RWPE2 (cell line): ENCODE results near the gene GARIN5A.
A peak's percentile ranks its signal among the peaks of the same experiment; 100 is the strongest.

Experiments used
- ATAC-seq: fragments of 200-7000 bp; cut with Tn5 transposase; 3 replicates; pipeline ENCODE4 v1.9.1; 2021; ENCODE audit warnings: low read depth
- DNase-seq: peaks from one replicate; pipeline ENCODE4 v3.0.0-alpha.2; 2020; ENCODE audit warnings: low spot score
- H3K27ac ChIP-seq: fragments of 450-650 bp; 2 replicates; pipeline ENCODE4 v1.5.1; 2017; ENCODE audit warnings: mild to moderate bottlenecking; ENCODE audit not compliant: poor library complexity, severe bottlenecking
- H3K27me3 ChIP-seq: fragments of 250-450 bp; sonication (Bioruptor Pico); 2 replicates; pipeline ENCODE4 v1.5.1; 2021; ENCODE audit warnings: mild to moderate bottlenecking, moderate library complexity; ENCODE audit not compliant: insufficient read depth, poor library complexity, severe bottlenecking
- H3K36me3 ChIP-seq: fragments of 250-450 bp; sonication (Bioruptor Pico); 2 replicates; pipeline ENCODE4 v1.5.1; 2020; ENCODE audit warnings: low read depth, mild to moderate bottlenecking, moderate library complexity
- H3K4me1 ChIP-seq: fragments of 250-450 bp; sonication (Bioruptor Pico); 2 replicates; pipeline ENCODE4 v1.5.1; 2021; ENCODE audit warnings: mild to moderate bottlenecking, moderate library complexity; ENCODE audit not compliant: insufficient read depth, poor library complexity, severe bottlenecking
- H3K4me3 ChIP-seq: fragments of 250-450 bp; sonication (Bioruptor Pico); 2 replicates; pipeline ENCODE4 v1.5.1; 2021; ENCODE audit warnings: mild to moderate bottlenecking, moderate library complexity; ENCODE audit not compliant: severe bottlenecking
- H3K9me3 ChIP-seq: fragments of 250-450 bp; sonication (Bioruptor Pico); 2 replicates; pipeline ENCODE4 v1.5.1; 2021; ENCODE audit warnings: mild to moderate bottlenecking, moderate library complexity; ENCODE audit not compliant: severe bottlenecking
- TF ChIP-seq, protein P1 (sequence below): fragments of 450-650 bp; IDR thresholded peaks from one replicate; pipeline ENCODE4 v1.5.1; 2017; ENCODE audit warnings: mild to moderate bottlenecking, moderate library complexity; ENCODE audit not compliant: poor library complexity, severe bottlenecking

GARIN5A gene

DNA sequence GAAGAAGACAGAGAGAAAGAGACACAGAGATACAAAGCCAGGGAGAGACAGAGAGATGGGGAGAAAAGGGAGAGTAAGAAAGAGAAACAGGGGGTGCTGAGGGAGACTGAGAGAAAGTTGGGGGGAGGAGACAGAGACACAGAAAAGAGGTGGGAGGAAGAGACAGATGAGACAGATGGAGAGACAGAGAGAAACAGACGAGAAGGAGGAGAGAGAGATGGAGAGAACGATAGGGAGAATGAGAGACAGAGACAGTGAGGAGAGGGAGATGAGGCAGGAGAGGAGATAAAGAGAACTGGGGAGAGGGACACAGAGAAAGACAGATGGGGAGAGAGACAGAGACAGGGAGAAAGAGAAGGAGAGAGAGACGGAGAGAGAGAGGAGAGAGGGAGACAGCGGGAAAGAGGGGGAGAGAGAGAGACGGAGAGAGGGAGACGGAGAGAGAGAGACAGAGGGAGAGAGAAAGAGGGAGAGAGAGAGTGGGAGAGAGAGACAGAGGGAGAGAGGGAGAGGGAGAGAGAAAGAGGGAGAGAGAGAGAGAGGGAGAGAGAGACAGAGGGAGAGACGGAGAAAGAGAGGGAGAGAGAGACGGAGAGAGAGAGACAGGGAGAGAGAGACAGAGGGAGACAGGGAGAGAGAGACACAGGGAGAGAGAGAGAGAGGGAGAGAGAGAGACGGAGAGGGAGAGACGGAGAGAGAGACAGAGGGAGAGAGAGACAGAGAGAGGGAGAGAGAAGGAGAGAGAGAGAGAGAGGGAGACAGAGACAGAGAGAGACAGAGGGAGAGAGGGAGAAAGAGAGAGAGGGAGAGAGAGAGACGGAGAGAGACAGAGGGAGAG, 21.8 kb upstream of the GARIN5A start:
- Histone ChIP-seq H3K4me3 (no peak overlapping the region), H3K27ac (no peak overlapping the region), H3K4me1 (no peaks in the 10 kb centered on the region), H3K9me3 (no peaks in the 10 kb centered on the region), H3K36me3 (no peaks in the 10 kb centered on the region), H3K27me3 (no peaks in the 10 kb centered on the region)
- no peak for ATAC-seq
- DNase-seq = no peak
- TF ChIP-seq, protein P1, sequence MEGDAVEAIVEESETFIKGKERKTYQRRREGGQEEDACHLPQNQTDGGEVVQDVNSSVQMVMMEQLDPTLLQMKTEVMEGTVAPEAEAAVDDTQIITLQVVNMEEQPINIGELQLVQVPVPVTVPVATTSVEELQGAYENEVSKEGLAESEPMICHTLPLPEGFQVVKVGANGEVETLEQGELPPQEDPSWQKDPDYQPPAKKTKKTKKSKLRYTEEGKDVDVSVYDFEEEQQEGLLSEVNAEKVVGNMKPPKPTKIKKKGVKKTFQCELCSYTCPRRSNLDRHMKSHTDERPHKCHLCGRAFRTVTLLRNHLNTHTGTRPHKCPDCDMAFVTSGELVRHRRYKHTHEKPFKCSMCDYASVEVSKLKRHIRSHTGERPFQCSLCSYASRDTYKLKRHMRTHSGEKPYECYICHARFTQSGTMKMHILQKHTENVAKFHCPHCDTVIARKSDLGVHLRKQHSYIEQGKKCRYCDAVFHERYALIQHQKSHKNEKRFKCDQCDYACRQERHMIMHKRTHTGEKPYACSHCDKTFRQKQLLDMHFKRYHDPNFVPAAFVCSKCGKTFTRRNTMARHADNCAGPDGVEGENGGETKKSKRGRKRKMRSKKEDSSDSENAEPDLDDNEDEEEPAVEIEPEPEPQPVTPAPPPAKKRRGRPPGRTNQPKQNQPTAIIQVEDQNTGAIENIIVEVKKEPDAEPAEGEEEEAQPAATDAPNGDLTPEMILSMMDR = no peak

DNA sequence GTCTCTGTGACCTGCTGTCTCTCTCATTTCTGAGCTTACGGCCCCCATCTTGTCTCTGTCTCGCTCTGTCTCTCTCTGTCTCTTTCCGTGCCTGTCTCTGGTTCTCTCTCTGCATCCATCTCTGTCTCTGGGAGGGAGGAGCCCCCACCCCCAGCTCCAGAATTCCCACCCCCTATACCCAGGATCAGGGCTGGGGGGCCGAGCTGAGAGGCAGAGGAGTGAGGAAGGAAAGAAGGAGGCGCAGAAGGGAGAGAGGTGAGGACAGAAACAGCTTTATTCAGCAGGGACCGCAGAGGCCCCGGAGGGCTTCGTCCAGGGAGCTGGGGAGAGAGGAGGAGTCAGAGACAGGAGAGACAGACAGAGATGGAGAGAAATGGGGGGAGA, 20.4 kb upstream of the GARIN5A start:
- TF ChIP-seq, protein P1 = no peak
- no peaks in the 10 kb centered on the region for H3K4me1 ChIP-seq
- no peak overlapping the region for H3K4me3 ChIP-seq
- H3K27ac ChIP-seq = no peak overlapping the region
- DNase-seq (no peak), ATAC-seq (no peak)
- H3K36me3 ChIP-seq = no peaks in the 10 kb centered on the region
- H3K9me3 ChIP-seq = no peaks in the 10 kb centered on the region
- peaks cover 2% of the 10 kb centered on the region for H3K27me3 ChIP-seq

DNA sequence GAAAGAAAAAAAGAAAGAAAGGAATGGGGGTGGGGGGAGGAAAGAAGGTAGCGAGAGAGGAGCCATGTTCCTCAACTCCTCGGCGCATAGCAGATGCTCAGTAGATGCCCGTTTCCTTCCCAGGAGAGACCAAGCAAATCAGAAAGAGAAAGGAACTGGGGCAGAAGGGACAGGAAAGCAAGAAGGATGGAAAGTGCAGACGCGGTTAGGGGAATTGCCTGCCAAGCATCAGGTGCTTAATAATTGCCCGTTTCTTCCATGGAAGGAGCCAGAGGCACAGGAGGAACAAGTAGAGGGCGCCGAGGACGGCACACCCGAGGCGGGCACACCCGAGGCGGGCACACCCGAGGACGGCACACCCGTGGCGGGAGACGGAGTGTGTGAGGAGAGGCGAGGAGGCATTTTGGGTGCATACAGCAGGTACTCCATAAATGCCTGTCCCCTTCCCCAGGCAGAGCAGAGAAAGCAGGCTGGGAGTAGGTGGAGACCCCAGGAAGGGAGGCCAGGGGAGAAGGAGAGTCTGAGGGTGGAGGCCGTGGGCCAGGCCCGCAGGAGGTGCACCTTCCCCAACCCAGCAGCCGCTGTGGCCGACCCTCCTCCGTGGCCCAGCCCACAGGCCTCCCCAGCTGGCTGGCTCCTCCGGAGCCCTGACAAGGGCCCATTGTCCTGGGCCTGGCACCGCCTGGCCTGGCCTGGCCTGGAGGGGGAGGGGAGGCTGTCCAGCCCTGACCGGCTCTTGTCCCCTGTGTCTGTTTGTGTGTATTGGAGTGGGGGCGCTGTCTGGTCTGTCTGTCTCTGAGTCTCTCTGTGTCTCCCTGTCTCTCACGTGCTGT, 19.8 kb upstream of the GARIN5A start:
- Histone ChIP-seq H3K4me3 (no peak overlapping the region), H3K9me3 (no peaks in the 10 kb centered on the region)
- TF ChIP-seq, protein P1 = no peak

DNA sequence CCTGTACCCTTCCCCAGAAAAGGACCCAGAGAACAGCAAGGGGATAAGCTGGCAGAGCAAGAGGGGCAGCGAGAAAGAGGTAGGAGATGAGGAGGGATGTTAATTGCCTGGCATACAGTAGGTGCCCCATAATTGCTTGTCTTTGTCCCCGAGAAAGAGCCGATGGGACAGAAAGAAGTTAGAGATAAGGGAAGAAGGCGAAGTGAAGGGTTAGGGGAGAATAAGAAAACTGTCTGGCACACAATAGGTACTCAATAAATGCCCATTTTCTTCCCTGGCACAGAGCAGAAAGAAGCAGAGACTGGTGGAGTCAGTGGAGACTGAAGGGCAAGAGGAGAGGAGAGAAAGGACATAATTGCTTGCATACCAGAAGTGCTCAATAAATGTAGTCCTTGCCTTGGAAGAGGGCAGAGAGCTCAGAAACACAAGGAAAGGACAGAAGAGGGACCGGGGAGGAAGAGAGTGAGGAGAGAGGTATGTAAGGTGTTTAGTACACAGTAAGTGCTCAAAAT, 18.4 kb upstream of the GARIN5A start:
- ATAC-seq (no peak), DNase-seq (no peak)
- H3K27ac ChIP-seq = no peak overlapping the region
- TF ChIP-seq, protein P1 = no peak
- no peaks in the 10 kb centered on the region for H3K9me3 ChIP-seq
- H3K27me3 ChIP-seq = peaks cover 8% of the 10 kb centered on the region
- H3K36me3 ChIP-seq = no peaks in the 10 kb centered on the region
- no peaks in the 10 kb centered on the region for H3K4me1 ChIP-seq
- no peak overlapping the region for H3K4me3 ChIP-seq

More for the DNA sequence above, 19.8 kb upstream of the GARIN5A start:
- H3K4me1 ChIP-seq = no peaks in the 10 kb centered on the region
- no peak overlapping the region for H3K27ac ChIP-seq
- ATAC-seq = no peak
- H3K27me3 ChIP-seq = peaks cover 6% of the 10 kb centered on the region
- DNase-seq = peak; percentile 35
- H3K36me3 ChIP-seq = no peaks in the 10 kb centered on the region
